Endodermal cell (in vitro differentiated cells): ENCODE data around the gene JAKMIP1. TPM values are rescaled to one million over a fixed set of nuclear protein-coding genes. Genes with fewer than 3 reads are reported as not detected.
A peak's percentile ranks its signal among the peaks of the same experiment; 100 is the strongest.

ENCODE experiments used
- DNase-seq: peaks from one replicate; pipeline ENCODE4 v3.0.0-alpha.2; 2017
- H3K27ac ChIP-seq: 2 replicates; pipeline ENCODE4 v1.5.1; 2013; ENCODE audit warnings: mild to moderate bottlenecking, low read depth, low read length, moderate library complexity
- H3K27me3 ChIP-seq: 2 replicates; pipeline ENCODE4 v1.6.1; 2013; ENCODE audit warnings: mild to moderate bottlenecking, low read length, moderate library complexity; ENCODE audit not compliant: insufficient read depth, control insufficient read depth, poor library complexity, severe bottlenecking
- H3K36me3 ChIP-seq: 2 replicates; pipeline ENCODE4 v1.7.0; 2013; ENCODE audit warnings: mild to moderate bottlenecking, low read length, moderate library complexity; ENCODE audit not compliant: control insufficient read depth, insufficient read depth
- H3K4me1 ChIP-seq: one replicate; pipeline ENCODE4 v1.7.0; 2013; ENCODE audit warnings: low read length; ENCODE audit not compliant: control insufficient read depth, insufficient read depth
- H3K4me3 ChIP-seq: 2 replicates; pipeline ENCODE4 v1.5.1; 2013; ENCODE audit warnings: mild to moderate bottlenecking, low read length, moderate library complexity
- H3K9ac ChIP-seq: 2 replicates; pipeline ENCODE4 v1.6.1; 2013; ENCODE audit warnings: mild to moderate bottlenecking, low read length, moderate library complexity; ENCODE audit not compliant: poor library complexity, severe bottlenecking; ENCODE audit errors: extremely low read depth
- H3K9me3 ChIP-seq: 2 replicates; pipeline ENCODE4 v1.6.1; 2013; ENCODE audit warnings: mild to moderate bottlenecking, low read length, moderate library complexity; ENCODE audit not compliant: control insufficient read depth
- H3K27ac Mint-ChIP-seq: 2 replicates; pipeline ENCODE4 v1.8.0; 2020; ENCODE audit warnings: mixed read lengths
- H3K27me3 Mint-ChIP-seq: 2 replicates; pipeline ENCODE4 v1.8.0; 2021; ENCODE audit warnings: mild to moderate bottlenecking, mixed read lengths; ENCODE audit not compliant: insufficient read depth
- H3K36me3 Mint-ChIP-seq: 2 replicates; pipeline ENCODE4 v1.8.0; 2020; ENCODE audit warnings: low read depth, mixed read lengths
- H3K4me1 Mint-ChIP-seq: 2 replicates; pipeline ENCODE4 v1.8.0; 2020; ENCODE audit warnings: mixed read lengths
- H3K4me3 Mint-ChIP-seq: 2 replicates; pipeline ENCODE4 v1.8.0; 2020; ENCODE audit warnings: mild to moderate bottlenecking, moderate library complexity, mixed read lengths
- H3K9me3 Mint-ChIP-seq: 2 replicates; pipeline ENCODE4 v1.8.0; 2020; ENCODE audit warnings: mild to moderate bottlenecking, mixed read lengths
- CTCF ChIP-seq: fragments of 200-600 bp; sonication (generic); conservative IDR thresholded peaks from 2 replicates; pipeline ENCODE4 v1.5.0; 2021; ENCODE audit warnings: antibody characterized with exemption, mild to moderate bottlenecking
- WGBS, 2 experiments: methylation state at CpG; one replicate each; pipeline versions ENCODE4 v1.1.5 to v1.1.7; 2013; ENCODE audit warnings: missing lambda C conversion rate in 2 of 2, mixed read lengths in 1 of 2; ENCODE audit not compliant: insufficient coverage in 1 of 2, insufficient read length in 1 of 2; 5-methylcytosine and 5-hydroxymethylcytosine counted together
- total RNA-seq, 2 donors: library from RNA; stranded (reverse); fragmentation: NEBNext Ultra II Directional in 1 of 2; extraction: Animal tissue kit (Norgen Biotek cat#: 25700) in 1 of 2; gene quantifications; 2 replicates in 1 of 2; 3 replicates in 1 of 2; pipeline ENCODE4 v1.2.1, GENCODE V29; 2021

Gene JAKMIP1
- total RNA-seq, 2 donors from 2014 or later, result 10.4 to 11.2 TPM

GRCh38 chr4:6044805-6045204 is 155.5 kb downstream of the JAKMIP1 start:
- peaks cover 28% of the 10 kb centered on the region for H3K27me3 Mint-ChIP-seq

GRCh38 chr4:6044276-6044675 is 156.1 kb downstream of the JAKMIP1 start:
- Mint-ChIP-seq H3K4me1 (no peaks in the 10 kb centered on the region), H3K4me3 (no peak overlapping the region), H3K27ac (no peak overlapping the region), H3K36me3 (no peaks in the 10 kb centered on the region), H3K9me3 (no peaks in the 10 kb centered on the region), H3K27me3 (peaks cover 33% of the 10 kb centered on the region)
- 92 to 96% methylated on average over 8 to 9 of the region's 9 CpGs for WGBS, 2 experiments
- Histone ChIP-seq H3K4me3 (no peak overlapping the region), H3K4me1 (no peaks in the 10 kb centered on the region), H3K27ac (no peak overlapping the region), H3K36me3 (no peaks in the 10 kb centered on the region), H3K9ac (no peak overlapping the region), H3K9me3 (no peaks in the 10 kb centered on the region), H3K27me3 (no peaks in the 10 kb centered on the region)
- DNase-seq, result no peak
- TF ChIP-seq CTCF, result no peak

More at GRCh38 chr4:6044805-6045204, 155.5 kb downstream of the JAKMIP1 start:
- no peaks in the 10 kb centered on the region for H3K4me1 ChIP-seq
- Mint-ChIP-seq H3K4me1 (no peaks in the 10 kb centered on the region), H3K27ac (no peak overlapping the region), H3K9me3 (no peaks in the 10 kb centered on the region), H3K36me3 (no peaks in the 10 kb centered on the region), H3K4me3 (no peak overlapping the region)
- H3K27me3 ChIP-seq, result no peaks in the 10 kb centered on the region
- H3K27ac ChIP-seq, result no peak overlapping the region
- 75 to 80% methylated on average over 8 to 9 of the region's 9 CpGs for WGBS, 2 experiments
- peak; percentile 70 for TF ChIP-seq CTCF
- no peak overlapping the region for H3K4me3 ChIP-seq
- H3K9me3 ChIP-seq, result no peaks in the 10 kb centered on the region
- H3K9ac ChIP-seq, result no peak overlapping the region
- no peaks in the 10 kb centered on the region for H3K36me3 ChIP-seq
- peak; percentile 75 for DNase-seq

- WGBS, 2 experiments, result 88 to 92% methylated on average over 5 to 7 of the region's 7 CpGs
- no peak for DNase-seq
- Histone ChIP-seq H3K4me1 (no peaks in the 10 kb centered on the region), H3K9me3 (no peaks in the 10 kb centered on the region), H3K27ac (no peak overlapping the region), H3K9ac (no peak overlapping the region), H3K36me3 (no peaks in the 10 kb centered on the region), H3K27me3 (no peaks in the 10 kb centered on the region), H3K4me3 (no peak overlapping the region)
- no peak overlapping the region for H3K4me3 Mint-ChIP-seq
- H3K9me3 Mint-ChIP-seq, result no peaks in the 10 kb centered on the region
- H3K36me3 Mint-ChIP-seq, result no peaks in the 10 kb centered on the region
- peaks cover 33% of the 10 kb centered on the region for H3K27me3 Mint-ChIP-seq
- TF ChIP-seq CTCF, result no peak
- H3K4me1 Mint-ChIP-seq, result no peaks in the 10 kb centered on the region
- no peak overlapping the region for H3K27ac Mint-ChIP-seq
Observed at GRCh38 chr4:6043843-6044242, 156.5 kb downstream of the JAKMIP1 start.
